OCI-LY3 (cell line): ENCODE data around the gene CDC42SE1.

ENCODE experiments used
- EZH2phosphoT487 ChIP-seq: fragments of 200-600 bp; shearing (Covaris generic); IDR thresholded peaks from 2 replicates; pipeline ENCODE4 v1.6.1; 2018; ENCODE audit warnings: antibody characterized with exemption, mixed run types, low read depth
- TF ChIP-seq, protein P1 (sequence below): fragments of 200-600, 300-600 bp; sonication (generic); IDR thresholded peaks from 2 replicates; pipeline ENCODE4 v1.5.1; 2014; ENCODE audit warnings: antibody characterized with exemption, low read length, low read depth

DNA sequence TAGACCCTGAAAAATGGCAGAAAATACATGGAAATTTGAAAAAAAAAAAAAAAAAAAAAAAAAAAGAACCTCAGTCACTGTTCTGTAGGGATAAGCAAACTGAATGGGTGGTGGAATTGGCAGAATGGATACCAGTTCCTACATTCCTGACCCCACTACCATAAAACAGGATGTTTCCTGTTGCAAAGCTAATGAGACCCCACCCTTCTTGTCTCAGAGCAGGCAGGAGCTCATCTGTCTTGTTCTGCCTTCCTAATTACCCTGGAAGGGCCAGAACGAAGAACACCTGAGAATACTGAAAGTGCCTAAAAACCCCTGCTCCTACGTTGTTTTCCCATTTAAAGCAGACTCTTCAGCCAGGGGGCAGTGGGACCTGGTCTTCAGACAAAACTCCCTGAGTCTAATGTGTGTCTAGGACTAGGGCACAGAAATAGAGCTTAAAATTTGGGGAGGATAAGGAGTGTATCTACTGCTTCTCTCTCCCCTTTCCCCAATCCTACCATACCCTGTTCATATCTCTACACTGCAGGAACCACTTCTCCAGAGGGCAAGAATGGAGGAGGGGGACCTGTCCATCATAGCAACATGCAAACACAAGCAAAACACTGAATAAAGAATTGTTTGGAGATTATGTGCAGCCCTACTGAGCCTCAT lies 7.9 kb downstream of the CDC42SE1 start:
- TF ChIP-seq, protein P1, sequence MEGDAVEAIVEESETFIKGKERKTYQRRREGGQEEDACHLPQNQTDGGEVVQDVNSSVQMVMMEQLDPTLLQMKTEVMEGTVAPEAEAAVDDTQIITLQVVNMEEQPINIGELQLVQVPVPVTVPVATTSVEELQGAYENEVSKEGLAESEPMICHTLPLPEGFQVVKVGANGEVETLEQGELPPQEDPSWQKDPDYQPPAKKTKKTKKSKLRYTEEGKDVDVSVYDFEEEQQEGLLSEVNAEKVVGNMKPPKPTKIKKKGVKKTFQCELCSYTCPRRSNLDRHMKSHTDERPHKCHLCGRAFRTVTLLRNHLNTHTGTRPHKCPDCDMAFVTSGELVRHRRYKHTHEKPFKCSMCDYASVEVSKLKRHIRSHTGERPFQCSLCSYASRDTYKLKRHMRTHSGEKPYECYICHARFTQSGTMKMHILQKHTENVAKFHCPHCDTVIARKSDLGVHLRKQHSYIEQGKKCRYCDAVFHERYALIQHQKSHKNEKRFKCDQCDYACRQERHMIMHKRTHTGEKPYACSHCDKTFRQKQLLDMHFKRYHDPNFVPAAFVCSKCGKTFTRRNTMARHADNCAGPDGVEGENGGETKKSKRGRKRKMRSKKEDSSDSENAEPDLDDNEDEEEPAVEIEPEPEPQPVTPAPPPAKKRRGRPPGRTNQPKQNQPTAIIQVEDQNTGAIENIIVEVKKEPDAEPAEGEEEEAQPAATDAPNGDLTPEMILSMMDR = no peak
- TF ChIP-seq EZH2phosphoT487 = no peak
